ENCODE results near the gene ACADS. TPM values are rescaled to one million over a fixed set of nuclear protein-coding genes. Genes with fewer than 3 reads are reported as not detected.

Gene ACADS
- 10.6 TPM for total RNA-seq

GRCh38 chr12:120725659-120726509, at the start of gene ACADS:
TSS of gene ACADS (plus strand) at chr12:120725826. CDS start at chr12:120725886, 60 bp downstream.

GRCh38 chr12:120686690-120687577, 38.7 kb upstream of the ACADS start, which contains the start of gene MLEC:
TSS of gene MLEC (plus strand) at chr12:120687149. CDS start at chr12:120687297, 148 bp downstream.

GRCh38 chr12:120710031-120710804, 15.4 kb upstream of the ACADS start, which contains the start of gene UNC119B:
TSS of gene UNC119B (plus strand) at chr12:120710458. CDS start at chr12:120710475, 17 bp downstream.

Other genes starting within 250 kb of the ACADS start
- 194 TPM for gene DYNLL1, start 229.7 kb upstream of the ACADS start, total RNA-seq
- 44.0 TPM for gene COQ5, start 196.7 kb upstream of the ACADS start, total RNA-seq
- 192 TPM for gene RNF10, start 191.5 kb upstream of the ACADS start, total RNA-seq
- 29.6 TPM for gene POP5, start 144.4 kb upstream of the ACADS start, total RNA-seq
- gene CABP1, start 85.2 kb upstream of the ACADS start, total RNA-seq, result 5.7 TPM
- gene MLEC, start 38.7 kb upstream of the ACADS start, total RNA-seq, result 87.2 TPM
- 40.7 TPM for gene UNC119B, start 15.4 kb upstream of the ACADS start, total RNA-seq
- 30.0 TPM for gene SPPL3, start 178.5 kb downstream of the ACADS start, total RNA-seq